Endothelial cell of umbilical vein (primary cell): ENCODE measurements around the gene COL23A1.

ENCODE experiments used
- CTCF ChIP-seq, 2 donors: IDR thresholded peaks; 1 replicate in 1 of 2; 2 replicates in 1 of 2; pipeline ENCODE4 v1.5.1; 2011; ENCODE audit warnings: low read length in 2 of 2, mild to moderate bottlenecking in 2 of 2, moderate library complexity in 2 of 2, control low read depth in 1 of 2, inconsistent platforms in 1 of 2, low read depth in 1 of 2; ENCODE audit not compliant: insufficient read depth in 1 of 2; ENCODE audit errors: extremely low read depth in 1 of 2
- EZH2 ChIP-seq: IDR thresholded peaks from 2 replicates; pipeline ENCODE4 v1.6.1; 2012; ENCODE audit warnings: borderline replicate concordance, low read depth, mild to moderate bottlenecking, moderate library complexity, low read length, inconsistent platforms; ENCODE audit not compliant: severe bottlenecking
- FOS ChIP-seq: IDR thresholded peaks from 2 replicates; pipeline ENCODE4 v1.6.1; 2011; ENCODE audit warnings: mild to moderate bottlenecking, low read length, moderate library complexity, borderline replicate concordance; ENCODE audit not compliant: insufficient read depth
- GATA2 ChIP-seq: IDR thresholded peaks from 2 replicates; pipeline ENCODE4 v1.7.0; 2011; ENCODE audit warnings: low read depth, mild to moderate bottlenecking, moderate library complexity, mixed read lengths, low read length; ENCODE audit not compliant: insufficient read length, insufficient read depth
- JUN ChIP-seq: IDR thresholded peaks from 2 replicates; pipeline ENCODE4 v1.6.1; 2011; ENCODE audit warnings: borderline replicate concordance, low read depth; ENCODE audit not compliant: insufficient read length, insufficient read depth
- MAX ChIP-seq: IDR thresholded peaks from 2 replicates; pipeline ENCODE4 v1.6.1; 2011; ENCODE audit not compliant: insufficient read depth, insufficient read length
- MYC ChIP-seq: IDR thresholded peaks from one replicate; pipeline ENCODE4 v1.6.1; 2011; ENCODE audit warnings: mild to moderate bottlenecking, low read depth, low read length
- POLR2A ChIP-seq: IDR thresholded peaks from 2 replicates; pipeline ENCODE4 v1.6.1; 2012; ENCODE audit warnings: low read depth, mild to moderate bottlenecking, control low read depth, low read length
- POLR2AphosphoS5 ChIP-seq: IDR thresholded peaks from 2 replicates; pipeline ENCODE4 v1.6.1; 2012; ENCODE audit warnings: low read depth, mild to moderate bottlenecking, control low read depth, low read length, moderate library complexity; ENCODE audit not compliant: insufficient read depth

GRCh38 chr5:178440181-178440580 lies 150.0 kb downstream of the COL23A1 start:
- TF ChIP-seq POLR2A: no peak
- no peak for TF ChIP-seq CTCF (IDR thresholded peaks at IDR 0.05; ENCODE audit: extremely low read depth in 1 of 2, insufficient read depth in 1 of 2, low read depth in 1 of 2, low read length in 2 of 2)
- TF ChIP-seq MAX: no peak
- TF ChIP-seq EZH2: no peak
- no peak for TF ChIP-seq JUN
- TF ChIP-seq POLR2AphosphoS5: no peak
- TF ChIP-seq FOS: no peak
- TF ChIP-seq MYC: no peak
- TF ChIP-seq GATA2: no peak
